ENCODE results near the gene BCAR1.

DNA sequence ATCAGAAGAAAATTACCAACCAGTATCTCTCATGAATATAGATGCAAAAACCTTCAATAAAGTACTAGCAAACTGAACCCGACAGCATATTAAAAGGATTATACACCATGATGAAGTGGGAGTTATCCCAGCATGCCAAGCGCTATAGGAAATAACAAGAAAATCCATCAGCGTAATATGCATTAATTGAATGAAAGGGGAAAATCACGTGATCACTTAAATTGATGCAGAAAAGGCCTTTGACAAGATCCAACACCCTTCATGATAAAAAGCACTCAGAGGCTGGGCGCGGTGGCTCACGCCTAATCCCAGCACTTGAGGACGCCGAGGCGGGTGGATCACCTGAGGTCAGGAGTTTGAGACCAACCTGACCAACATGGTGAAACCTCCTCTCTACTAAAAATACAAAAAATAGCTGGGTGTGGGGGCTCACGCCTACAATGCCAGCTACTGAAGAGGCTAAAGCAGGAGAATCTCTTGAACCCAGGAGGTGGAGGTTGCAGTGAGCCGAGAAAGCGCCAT lies 49.3 kb downstream of the BCAR1 start:
- TF ChIP-seq MXD4 (CRISPR knock-in tag; IDR thresholded peaks at IDR 0.05) (no peak), NBN (conservative IDR thresholded peaks at IDR 0.05) (no peak), ZFYVE20 (CRISPR knock-in tag; IDR thresholded peaks at IDR 0.05; ENCODE audit: borderline replicate concordance, low read depth) (no peak)

All from HepG2 (cell line).